ENCODE results near the gene PACSIN2.
"Not testable (repeated sequence)": the region's sequence is repeated elsewhere in the genome, so short reads cannot be mapped to it uniquely, and the experiment has no call there.

- not testable (repeated sequence) for TF ChIP-seq CTCF (IDR thresholded peaks at IDR 0.05); ZFX (IDR thresholded peaks at IDR 0.05; ENCODE audit: borderline replicate concordance)
Measured at GRCh38 chr22:42953751-42954150, 61.2 kb downstream of the PACSIN2 start.
